Left lung (tissue), 10 donors: ENCODE measurements around the gene LNX1. TPM values are rescaled to one million over a fixed set of nuclear protein-coding genes. Genes with fewer than 3 reads are reported as not detected.

Source experiments
- ATAC-seq: fragments of 200-7000 bp; cut with Tn5 transposase; one replicate; pipeline ENCODE4 v1.9.1; 2020; ENCODE audit warnings: moderate library complexity
- DNase-seq, 4 donors: peaks; one replicate each; pipeline ENCODE4 v3.0.0-alpha.2; 2013 to 2020
- H3K27ac ChIP-seq, 2 donors: fragments of 200-600 bp; sonication (generic) in 1 of 2; one replicate each; pipeline versions ENCODE4 v1.5.0 to v1.8.0; 2020 to 2021
- H3K27me3 ChIP-seq, 2 donors: fragments of 200-600 bp; sonication (generic) in 1 of 2; one replicate each; pipeline versions ENCODE4 v1.5.0 to v1.8.0; 2020 to 2021
- H3K36me3 ChIP-seq, 2 donors: fragments of 200-600 bp; sonication (generic) in 1 of 2; one replicate each; pipeline versions ENCODE4 v1.5.0 to v1.8.0; 2020 to 2021
- H3K4me1 ChIP-seq, 2 donors: fragments of 200-600 bp; one replicate each; pipeline ENCODE4 v1.8.0; 2021
- H3K4me3 ChIP-seq, 2 donors: fragments of 200-600 bp; sonication (generic) in 1 of 2; one replicate each; pipeline versions ENCODE4 v1.5.0 to v1.8.0; 2020 to 2021; ENCODE audit warnings: mild to moderate bottlenecking in 1 of 2
- H3K9me3 ChIP-seq, 2 donors: fragments of 200-600 bp; sonication (generic) in 1 of 2; one replicate each; pipeline versions ENCODE4 v1.5.0 to v1.8.0; 2020 to 2021
- intact Hi-C, 2 donors: fragments of 100-400 bp; cut with DNase I; formaldehyde crosslinking; loops; one replicate each; pipeline versions ENCODE4 v1.11.2 to v1.14.2; 2022
- polyA plus RNA-seq, 6 donors: library from polyadenylated mRNA; unstranded; fragments of 120-200 nt; gene quantifications; one replicate each; pipeline ENCODE4 v1.2.1, GENCODE V29; 2013; ENCODE audit not compliant: insufficient read length in 6 of 6
- total RNA-seq, 2 donors: library from RNA; stranded (reverse); fragmentation: NEBNext Ultra II Directional; extraction: Animal tissue kit (Norgen Biotek cat#: 25700); gene quantifications; one replicate each; pipeline ENCODE4 v1.2.1, GENCODE V29; 2021
- TF ChIP-seq, protein P1 (sequence below), 2 donors: fragments of 200-600 bp; sonication (generic) in 1 of 2; IDR thresholded peaks; one replicate each; pipeline versions ENCODE4 v1.5.0 to v1.8.0; 2021; ENCODE audit warnings: antibody characterized with exemption in 2 of 2
- donor health status: DM: no; HTN: yes; CAD: no.
- donor health status: DM: no; HTN: no; CAD: no.

The LNX1 gene
- total and polyA plus RNA-seq, 8 donors: 2.5 to 4.4 (median 3.6) TPM

DNA sequence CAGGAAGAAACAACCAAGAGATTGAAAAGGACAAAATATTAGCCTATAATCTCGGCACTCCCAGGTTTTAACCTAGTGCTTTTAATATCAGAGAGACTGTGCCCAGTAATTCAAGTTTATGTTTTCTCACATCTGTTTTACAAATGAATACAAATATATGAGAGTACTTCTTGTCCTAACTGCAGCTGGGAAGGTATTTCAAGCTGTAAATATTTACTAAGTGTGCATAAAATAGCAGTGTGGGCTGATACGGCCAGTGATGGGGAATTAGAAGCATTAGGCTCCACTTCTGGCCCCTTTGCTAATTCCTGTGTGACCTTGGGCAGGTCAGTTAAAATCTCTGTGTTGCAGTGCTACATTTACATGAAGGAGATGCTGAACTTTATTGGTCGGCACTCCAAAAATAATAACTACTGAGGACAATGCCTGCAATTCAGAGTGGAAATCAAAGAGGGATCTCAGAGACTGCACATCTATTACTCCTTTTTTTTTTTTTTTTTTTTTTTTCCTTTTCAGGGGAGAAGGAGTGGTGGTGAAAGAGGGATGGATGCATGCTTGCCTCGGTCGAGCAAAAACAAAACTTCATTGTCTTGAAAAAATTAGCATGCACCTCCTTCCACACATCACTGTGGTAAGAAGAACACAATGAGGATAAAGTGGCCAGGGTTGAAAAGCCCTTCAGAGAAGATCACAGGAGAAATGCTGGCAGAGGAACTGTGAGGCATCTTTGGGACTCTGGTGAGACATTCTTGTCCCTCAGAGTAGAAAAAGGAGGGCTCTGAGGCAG, 44.6 kb upstream of the LNX1 start:
- no peak overlapping the region for H3K27ac ChIP-seq
- H3K27me3 ChIP-seq: no peaks in the 10 kb centered on the region
- peaks cover 0 to 9% of the 10 kb centered on the region in 2 donors for H3K4me1 ChIP-seq
- TF ChIP-seq, protein P1, sequence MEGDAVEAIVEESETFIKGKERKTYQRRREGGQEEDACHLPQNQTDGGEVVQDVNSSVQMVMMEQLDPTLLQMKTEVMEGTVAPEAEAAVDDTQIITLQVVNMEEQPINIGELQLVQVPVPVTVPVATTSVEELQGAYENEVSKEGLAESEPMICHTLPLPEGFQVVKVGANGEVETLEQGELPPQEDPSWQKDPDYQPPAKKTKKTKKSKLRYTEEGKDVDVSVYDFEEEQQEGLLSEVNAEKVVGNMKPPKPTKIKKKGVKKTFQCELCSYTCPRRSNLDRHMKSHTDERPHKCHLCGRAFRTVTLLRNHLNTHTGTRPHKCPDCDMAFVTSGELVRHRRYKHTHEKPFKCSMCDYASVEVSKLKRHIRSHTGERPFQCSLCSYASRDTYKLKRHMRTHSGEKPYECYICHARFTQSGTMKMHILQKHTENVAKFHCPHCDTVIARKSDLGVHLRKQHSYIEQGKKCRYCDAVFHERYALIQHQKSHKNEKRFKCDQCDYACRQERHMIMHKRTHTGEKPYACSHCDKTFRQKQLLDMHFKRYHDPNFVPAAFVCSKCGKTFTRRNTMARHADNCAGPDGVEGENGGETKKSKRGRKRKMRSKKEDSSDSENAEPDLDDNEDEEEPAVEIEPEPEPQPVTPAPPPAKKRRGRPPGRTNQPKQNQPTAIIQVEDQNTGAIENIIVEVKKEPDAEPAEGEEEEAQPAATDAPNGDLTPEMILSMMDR (IDR thresholded peaks at IDR 0.05): no peak
- no peak for ATAC-seq
- no peaks in the 10 kb centered on the region for H3K9me3 ChIP-seq
- no peak for DNase-seq
- H3K36me3 ChIP-seq: no peaks in the 10 kb centered on the region
- intact Hi-C loops: no loop called here
- no peak overlapping the region for H3K4me3 ChIP-seq

DNA sequence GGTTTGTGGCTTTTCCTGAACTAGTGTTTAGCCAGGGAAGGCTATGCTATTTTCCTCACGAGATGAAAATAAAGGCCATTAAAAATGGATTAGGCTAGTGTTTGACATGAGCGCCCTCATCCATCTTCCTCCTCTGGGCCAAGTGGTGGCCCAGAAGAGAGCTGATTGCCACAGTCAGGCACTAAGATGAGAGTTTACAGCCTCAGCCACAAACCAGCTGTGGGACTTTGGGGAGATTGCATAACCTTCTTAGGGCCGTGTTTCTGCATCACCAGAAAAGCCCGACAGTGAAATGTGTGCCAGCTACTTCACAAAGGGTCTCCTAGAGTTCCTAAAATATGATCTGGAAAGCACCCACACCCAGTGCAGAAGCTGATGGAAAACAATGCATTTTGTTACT, 42.3 kb upstream of the LNX1 start:
- Histone ChIP-seq H3K27me3 (no peaks in the 10 kb centered on the region), H3K4me1 (peaks cover 0 to 9% of the 10 kb centered on the region in 2 donors), H3K36me3 (no peaks in the 10 kb centered on the region), H3K9me3 (no peaks in the 10 kb centered on the region), H3K27ac (no peak overlapping the region), H3K4me3 (no peak overlapping the region)
- peak; percentile 66 for ATAC-seq
- peak in 1 of 4 donors; percentile 63 for DNase-seq
- TF ChIP-seq, protein P1 (IDR thresholded peaks at IDR 0.05): no peak
- intact Hi-C loops: no loop called here

DNA sequence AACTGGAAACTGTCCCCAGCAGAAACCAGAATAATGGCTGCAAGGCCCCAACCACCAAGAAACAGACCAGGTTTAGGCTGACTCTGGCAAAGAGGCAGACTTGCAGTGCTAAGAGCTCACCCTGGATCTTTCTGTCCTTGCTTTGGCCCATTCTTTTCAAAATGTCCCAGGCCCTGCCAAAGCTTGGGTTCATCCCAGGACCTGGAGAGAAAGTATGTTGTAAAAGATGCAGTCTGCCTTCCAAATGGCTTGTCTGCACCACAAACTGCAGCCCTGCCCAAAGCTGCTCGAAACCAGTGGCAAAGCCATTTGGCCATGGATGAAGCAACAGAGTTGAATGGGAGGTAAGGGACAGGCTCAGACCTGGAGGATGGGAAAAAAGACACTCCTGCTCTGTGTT, 38.0 kb upstream of the LNX1 start:
- intact Hi-C loops: no loop called here
- no peaks in the 10 kb centered on the region for H3K27me3 ChIP-seq
- no peaks in the 10 kb centered on the region for H3K36me3 ChIP-seq
- DNase-seq (no peak), ATAC-seq (no peak)
- no peaks in the 10 kb centered on the region for H3K9me3 ChIP-seq
- TF ChIP-seq, protein P1 (IDR thresholded peaks at IDR 0.05): no peak
- peaks cover 0 to 4% of the 10 kb centered on the region in 2 donors for H3K4me1 ChIP-seq
- no peak overlapping the region for H3K4me3 ChIP-seq
- H3K27ac ChIP-seq: no peak overlapping the region

DNA sequence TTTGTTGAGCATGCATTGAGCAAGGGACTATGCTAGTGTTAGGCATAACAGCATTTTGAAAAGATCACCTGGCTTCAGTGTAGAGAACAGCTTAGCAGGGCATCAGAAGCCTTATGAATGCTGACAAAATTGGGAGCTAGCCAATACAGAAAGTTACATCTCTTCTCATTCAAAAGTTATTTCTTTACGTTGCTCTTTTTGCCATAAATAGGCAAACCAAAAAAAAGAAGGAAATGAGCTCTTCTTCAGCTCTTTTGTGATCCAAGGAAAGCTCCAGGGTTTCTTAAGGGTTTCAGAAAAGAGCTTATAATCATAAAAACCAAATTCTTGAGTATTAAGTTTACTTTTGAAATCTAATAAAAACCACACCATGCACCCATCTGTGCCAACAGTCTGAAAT, 35.2 kb upstream of the LNX1 start:
- Histone ChIP-seq H3K9me3 (no peaks in the 10 kb centered on the region), H3K27me3 (no peaks in the 10 kb centered on the region), H3K27ac (no peak overlapping the region), H3K36me3 (no peaks in the 10 kb centered on the region), H3K4me1 (no peaks in the 10 kb centered on the region), H3K4me3 (no peak overlapping the region)
- ATAC-seq: no peak
- intact Hi-C loops: no loop called here
- DNase-seq: no peak
- TF ChIP-seq, protein P1 (IDR thresholded peaks at IDR 0.05): no peak

DNA sequence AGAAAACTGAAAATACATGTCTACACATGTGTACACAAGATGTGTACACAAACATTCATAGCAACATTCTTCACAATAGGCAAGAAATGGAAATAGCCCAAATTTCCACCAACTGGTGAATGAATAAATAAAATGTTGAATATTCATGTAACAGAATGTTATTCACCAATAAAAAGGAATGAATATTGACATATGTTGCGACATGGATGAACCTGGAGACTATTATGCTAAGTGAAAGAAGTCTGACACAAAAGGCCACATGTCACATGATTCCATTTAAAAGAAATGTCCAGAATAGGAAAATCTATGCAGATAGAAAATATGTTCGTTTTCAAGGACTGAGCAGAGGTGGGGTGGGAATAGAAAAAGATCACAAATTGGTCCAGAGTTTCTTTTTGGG, 34.6 kb upstream of the LNX1 start:
- Histone ChIP-seq H3K27me3 (no peaks in the 10 kb centered on the region), H3K27ac (no peak overlapping the region), H3K4me3 (no peak overlapping the region), H3K9me3 (no peaks in the 10 kb centered on the region), H3K4me1 (no peaks in the 10 kb centered on the region), H3K36me3 (no peaks in the 10 kb centered on the region)
- DNase-seq (no peak), ATAC-seq (no peak)
- TF ChIP-seq, protein P1 (IDR thresholded peaks at IDR 0.05): no peak
- intact Hi-C loops: no loop called here
